Activated naive CD8-positive, alpha-beta T cell treated with anti-CD3 and anti-CD28 coated beads for 36 hours (primary cell): ENCODE measurements around the gene PCDHA13. TPM values are rescaled to one million over a fixed set of nuclear protein-coding genes. Genes with fewer than 3 reads are reported as not detected.
"Not testable (repeated sequence)": the region's sequence is repeated elsewhere in the genome, so short reads cannot be mapped to it uniquely, and the experiment has no call there.

ENCODE experiments used
- DNase-seq: peaks from one replicate; pipeline ENCODE4 v3.0.0; 2021
- H3K27ac Mint-ChIP-seq: one replicate; pipeline ENCODE4 v1.8.0; 2022; ENCODE audit warnings: mild to moderate bottlenecking, moderate library complexity, mixed read lengths
- H3K27me3 Mint-ChIP-seq: one replicate; pipeline ENCODE4 v1.8.0; 2022; ENCODE audit warnings: mild to moderate bottlenecking, mixed read lengths
- H3K36me3 Mint-ChIP-seq: one replicate; pipeline ENCODE4 v1.8.0; 2021; ENCODE audit warnings: mild to moderate bottlenecking, mixed read lengths
- H3K4me1 Mint-ChIP-seq: one replicate; pipeline ENCODE4 v1.8.0; 2021; ENCODE audit warnings: mixed read lengths
- H3K4me3 Mint-ChIP-seq: one replicate; pipeline ENCODE4 v1.8.0; 2022; ENCODE audit warnings: mild to moderate bottlenecking, moderate library complexity, mixed read lengths
- H3K9me3 Mint-ChIP-seq: one replicate; pipeline ENCODE4 v1.8.0; 2022; ENCODE audit warnings: mixed read lengths
- total RNA-seq, 2 experiments: library from RNA; stranded (reverse); gene quantifications; one replicate each; pipeline ENCODE4 v1.2.3, GENCODE V29; 2021

The PCDHA13 gene
- total RNA-seq, 2 experiments from 2014 or later, result not detected

GRCh38 chr5:140857987-140858240 is 24.0 kb upstream of the PCDHA13 start:
- Mint-ChIP-seq H3K9me3 (peaks cover 25% of the 10 kb centered on the region), H3K4me3 (no peak overlapping the region), H3K27me3 (peaks cover 57% of the 10 kb centered on the region), H3K27ac (no peak overlapping the region), H3K4me1 (no peaks in the 10 kb centered on the region), H3K36me3 (peaks cover 14% of the 10 kb centered on the region)
- DNase-seq, result no peak

GRCh38 chr5:140862441-140863295 is 19.3 kb upstream of the PCDHA13 start:
- peaks cover 2% of the 10 kb centered on the region for H3K36me3 Mint-ChIP-seq
- no peak for DNase-seq
- no peaks in the 10 kb centered on the region for H3K4me1 Mint-ChIP-seq
- H3K27ac Mint-ChIP-seq, result no peak overlapping the region
- H3K4me3 Mint-ChIP-seq, result no peak overlapping the region
- peaks cover 46% of the 10 kb centered on the region for H3K27me3 Mint-ChIP-seq
- H3K9me3 Mint-ChIP-seq, result peaks cover 5% of the 10 kb centered on the region

DNA sequence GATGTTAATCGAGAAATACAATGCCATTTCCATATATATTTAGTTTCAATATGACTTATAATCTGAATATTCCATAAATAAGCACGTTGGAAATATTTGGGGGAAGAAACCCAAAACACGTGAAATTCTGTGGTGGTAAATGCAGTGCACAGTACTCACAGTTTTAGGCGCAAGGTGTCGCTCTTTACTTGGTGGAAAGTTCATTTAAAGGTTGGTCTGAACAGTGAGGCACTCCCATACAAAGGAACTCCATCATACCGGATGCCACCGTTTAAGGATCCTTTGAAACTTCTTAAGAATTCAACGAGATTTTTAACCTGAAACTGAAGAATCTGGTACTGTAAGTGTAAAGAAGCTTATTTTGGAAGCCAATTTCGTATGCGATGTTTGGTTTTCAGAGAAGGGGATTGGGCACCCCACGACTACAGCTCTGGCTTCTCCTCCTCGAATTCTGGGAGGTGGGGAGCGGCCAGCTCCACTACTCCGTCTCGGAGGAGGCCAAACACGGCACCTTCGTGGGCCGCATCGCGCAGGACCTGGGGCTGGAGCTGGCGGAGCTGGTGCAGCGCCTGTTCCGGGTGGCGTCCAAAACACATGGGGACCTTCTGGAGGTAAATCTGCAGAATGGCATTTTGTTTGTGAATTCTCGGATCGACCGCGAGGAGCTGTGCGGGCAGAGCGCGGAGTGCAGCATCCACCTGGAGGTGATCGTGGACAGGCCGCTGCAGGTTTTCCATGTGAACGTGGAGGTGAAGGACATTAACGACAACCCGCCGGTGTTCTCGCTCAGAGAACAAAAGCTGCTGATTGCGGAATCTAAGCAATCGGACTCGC is 13.0 kb upstream of the PCDHA13 start, which contains the start of gene PCDHA11:
Gene PCDHA11, plus strand, starts transcription at position 237 of the 834 bp plus-strand sequence. Its CDS starts 147 bp downstream, at position 384.
- Mint-ChIP-seq H3K27ac (no peak within 1 kb of the TSS), H3K9me3 (peaks cover 8% of the 10 kb centered on the region), H3K4me3 (no peak within 1 kb of the TSS), H3K36me3 (peaks cover 4% of the 10 kb centered on the region), H3K4me1 (no peaks in the 10 kb centered on the region), H3K27me3 (peaks cover 42% of the 10 kb centered on the region)
- DNase-seq, result no peak

GRCh38 chr5:140869555-140869886 is 12.4 kb upstream of the PCDHA13 start:
- Mint-ChIP-seq H3K36me3 (peaks cover 4% of the 10 kb centered on the region), H3K27me3 (peaks cover 44% of the 10 kb centered on the region), H3K4me1 (no peaks in the 10 kb centered on the region), H3K27ac (no peak overlapping the region), H3K9me3 (peaks cover 13% of the 10 kb centered on the region), H3K4me3 (no peak overlapping the region)
- DNase-seq, result no peak

GRCh38 chr5:140870221-140871201 is 11.4 kb upstream of the PCDHA13 start:
- Mint-ChIP-seq H3K36me3 (peaks cover 7% of the 10 kb centered on the region), H3K9me3 (peaks cover 14% of the 10 kb centered on the region), H3K4me1 (no peaks in the 10 kb centered on the region), H3K27ac (no peak overlapping the region), H3K27me3 (peaks cover 51% of the 10 kb centered on the region), H3K4me3 (no peak overlapping the region)
- DNase-seq, result no peak

GRCh38 chr5:140875085-140876065 is 6.5 kb upstream of the PCDHA13 start, which contains the start of gene PCDHA12:
TSS of gene PCDHA12 (plus strand) at chr5:140875308. CDS start at chr5:140875473, 165 bp downstream.
- Mint-ChIP-seq H3K4me1 (no peaks in the 10 kb centered on the region), H3K4me3 (no peak within 1 kb of the TSS), H3K27me3 (peaks cover 51% of the 10 kb centered on the region), H3K36me3 (peaks cover 9% of the 10 kb centered on the region), H3K27ac (no peak within 1 kb of the TSS), H3K9me3 (peaks cover 12% of the 10 kb centered on the region)
- DNase-seq, result no peak

DNA sequence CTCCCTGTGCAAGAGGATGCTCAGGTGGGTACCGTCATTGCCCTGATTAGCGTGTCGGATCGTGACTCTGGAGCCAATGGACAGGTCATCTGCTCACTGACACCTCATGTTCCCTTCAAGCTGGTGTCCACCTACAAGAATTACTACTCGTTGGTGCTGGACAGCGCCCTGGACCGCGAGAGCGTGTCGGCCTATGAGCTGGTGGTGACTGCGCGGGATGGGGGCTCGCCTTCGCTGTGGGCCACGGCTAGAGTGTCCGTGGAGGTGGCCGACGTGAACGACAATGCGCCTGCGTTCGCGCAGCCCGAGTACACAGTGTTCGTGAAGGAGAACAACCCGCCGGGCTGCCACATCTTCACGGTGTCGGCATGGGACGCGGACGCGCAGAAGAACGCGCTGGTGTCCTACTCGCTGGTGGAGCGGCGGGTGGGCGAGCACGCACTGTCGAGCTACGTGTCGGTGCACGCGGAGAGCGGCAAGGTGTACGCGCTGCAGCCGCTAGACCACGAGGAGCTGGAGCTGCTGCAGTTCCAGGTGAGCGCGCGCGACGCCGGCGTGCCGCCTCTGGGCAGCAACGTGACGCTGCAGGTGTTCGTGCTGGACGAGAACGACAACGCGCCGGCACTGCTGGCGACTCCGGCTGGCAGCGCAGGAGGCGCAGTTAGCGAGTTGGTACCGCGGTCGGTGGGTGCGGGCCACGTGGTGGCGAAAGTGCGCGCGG is 5.2 kb upstream of the PCDHA13 start:
- H3K27ac Mint-ChIP-seq, H3K4me1 Mint-ChIP-seq, DNase-seq, H3K36me3 Mint-ChIP-seq, H3K4me3 Mint-ChIP-seq: not testable (repeated sequence)
- Mint-ChIP-seq H3K9me3 (peaks cover 15% of the 10 kb centered on the region), H3K27me3 (peaks cover 61% of the 10 kb centered on the region)

GRCh38 chr5:140877262-140877581 is 4.7 kb upstream of the PCDHA13 start:
- no peak overlapping the region for H3K4me3 Mint-ChIP-seq

GRCh38 chr5:140882591-140882899 is 621 bp downstream of the PCDHA13 start:
- H3K27ac Mint-ChIP-seq, result no peak overlapping the region

More at GRCh38 chr5:140877262-140877581, 4.7 kb upstream of the PCDHA13 start:
- H3K9me3 Mint-ChIP-seq, result peaks cover 16% of the 10 kb centered on the region
- H3K36me3 Mint-ChIP-seq, result peaks cover 9% of the 10 kb centered on the region
- no peak overlapping the region for H3K27ac Mint-ChIP-seq
- H3K4me1 Mint-ChIP-seq, result peaks cover 3% of the 10 kb centered on the region
- no peak for DNase-seq
- H3K27me3 Mint-ChIP-seq, result peaks cover 61% of the 10 kb centered on the region

DNA sequence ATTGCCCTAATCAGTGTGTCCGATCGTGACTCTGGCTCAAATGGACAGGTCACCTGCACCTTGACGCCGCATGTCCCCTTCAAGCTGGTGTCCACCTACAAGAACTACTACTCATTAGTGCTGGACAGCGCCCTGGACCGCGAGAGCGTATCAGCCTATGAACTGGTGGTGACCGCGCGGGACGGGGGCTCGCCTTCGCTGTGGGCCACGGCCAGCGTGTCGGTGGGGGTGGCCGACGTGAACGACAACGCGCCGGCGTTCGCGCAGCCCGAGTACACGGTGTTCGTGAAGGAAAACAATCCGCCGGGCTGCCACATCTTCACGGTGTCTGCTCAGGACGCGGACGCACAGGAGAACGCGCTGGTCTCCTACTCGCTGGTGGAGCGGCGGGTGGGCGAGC is 1.4 kb downstream of the PCDHA13 start:
- Mint-ChIP-seq H3K27me3 (peaks cover 42% of the 10 kb centered on the region), H3K9me3 (peaks cover 18% of the 10 kb centered on the region), H3K36me3 (peaks cover 7% of the 10 kb centered on the region), H3K27ac (no peak overlapping the region), H3K4me1 (peaks cover 3% of the 10 kb centered on the region), H3K4me3 (no peak overlapping the region)
- no peak for DNase-seq

More at GRCh38 chr5:140882591-140882899, 621 bp downstream of the PCDHA13 start:
- DNase-seq, result no peak
- H3K4me1 Mint-ChIP-seq, result peaks cover 3% of the 10 kb centered on the region
- peaks cover 6% of the 10 kb centered on the region for H3K36me3 Mint-ChIP-seq
- H3K9me3 Mint-ChIP-seq, result peaks cover 12% of the 10 kb centered on the region
- H3K4me3 Mint-ChIP-seq, result no peak overlapping the region
- H3K27me3 Mint-ChIP-seq, result peaks cover 42% of the 10 kb centered on the region

GRCh38 chr5:140883927-140884697 is 2.2 kb downstream of the PCDHA13 start:
- peaks cover 7% of the 10 kb centered on the region for H3K36me3 Mint-ChIP-seq
- peaks cover 39% of the 10 kb centered on the region for H3K27me3 Mint-ChIP-seq
- H3K4me3 Mint-ChIP-seq, result no peak overlapping the region
- peaks cover 18% of the 10 kb centered on the region for H3K9me3 Mint-ChIP-seq
- peaks cover 3% of the 10 kb centered on the region for H3K4me1 Mint-ChIP-seq
- H3K27ac Mint-ChIP-seq, result no peak overlapping the region
- DNase-seq, result no peak

DNA sequence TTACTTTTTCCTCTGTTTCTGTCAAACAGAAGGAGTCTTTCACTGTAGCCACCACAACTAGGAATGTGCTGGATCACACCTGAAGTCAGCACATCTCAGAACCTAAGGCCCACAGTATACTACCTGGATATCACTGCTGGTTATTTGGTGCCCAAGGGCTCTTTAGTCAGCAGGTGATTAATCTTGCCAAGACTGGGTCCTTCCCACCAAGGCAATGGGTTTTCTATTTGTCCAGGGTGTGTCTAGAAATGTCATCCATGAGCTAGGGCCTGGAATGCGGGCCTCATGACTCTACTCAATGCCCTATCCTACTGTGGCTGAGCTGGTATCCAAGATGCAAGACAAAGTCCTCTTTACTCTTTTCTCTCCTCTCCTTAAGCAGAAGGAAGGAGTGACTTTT is 34.4 kb downstream of the PCDHA13 start:
- peaks cover 12% of the 10 kb centered on the region for H3K9me3 Mint-ChIP-seq
- no peak for DNase-seq
- no peak overlapping the region for H3K4me3 Mint-ChIP-seq
- H3K27ac Mint-ChIP-seq, result no peak overlapping the region
- H3K4me1 Mint-ChIP-seq, result no peaks in the 10 kb centered on the region
- no peaks in the 10 kb centered on the region for H3K36me3 Mint-ChIP-seq
- no peaks in the 10 kb centered on the region for H3K27me3 Mint-ChIP-seq

GRCh38 chr5:140923601-140924000 is 41.7 kb downstream of the PCDHA13 start:
- Mint-ChIP-seq H3K4me1 (peaks cover 10% of the 10 kb centered on the region), H3K36me3 (no peaks in the 10 kb centered on the region), H3K9me3 (peaks cover 7% of the 10 kb centered on the region), H3K4me3 (no peak overlapping the region), H3K27me3 (peaks cover 55% of the 10 kb centered on the region), H3K27ac (no peak overlapping the region)
- no peak for DNase-seq
